Choroid plexus epithelial cell (primary cell): Measurements from ENCODE around the gene DNAL4.

Source experiments
- DNase-seq: peaks from one replicate; pipeline ENCODE4 v3.0.0-alpha.2; 2010; ENCODE audit warnings: low read depth
- H3K4me3 ChIP-seq: 2 replicates; pipeline ENCODE4 v1.5.1; 2011; ENCODE audit warnings: low read depth, mild to moderate bottlenecking, control low read depth, low read length, moderate library complexity
- TF ChIP-seq, protein P1 (sequence below): conservative IDR thresholded peaks from 2 replicates; pipeline ENCODE4 v1.5.1; 2011; ENCODE audit warnings: low read depth, mild to moderate bottlenecking, control low read depth, inconsistent platforms, low read length, moderate library complexity

Gene DNAL4

GRCh38 chr22:38782402-38783094 is 11.4 kb downstream of the DNAL4 start:
- H3K4me3 ChIP-seq = no peak overlapping the region
- TF ChIP-seq, protein P1, sequence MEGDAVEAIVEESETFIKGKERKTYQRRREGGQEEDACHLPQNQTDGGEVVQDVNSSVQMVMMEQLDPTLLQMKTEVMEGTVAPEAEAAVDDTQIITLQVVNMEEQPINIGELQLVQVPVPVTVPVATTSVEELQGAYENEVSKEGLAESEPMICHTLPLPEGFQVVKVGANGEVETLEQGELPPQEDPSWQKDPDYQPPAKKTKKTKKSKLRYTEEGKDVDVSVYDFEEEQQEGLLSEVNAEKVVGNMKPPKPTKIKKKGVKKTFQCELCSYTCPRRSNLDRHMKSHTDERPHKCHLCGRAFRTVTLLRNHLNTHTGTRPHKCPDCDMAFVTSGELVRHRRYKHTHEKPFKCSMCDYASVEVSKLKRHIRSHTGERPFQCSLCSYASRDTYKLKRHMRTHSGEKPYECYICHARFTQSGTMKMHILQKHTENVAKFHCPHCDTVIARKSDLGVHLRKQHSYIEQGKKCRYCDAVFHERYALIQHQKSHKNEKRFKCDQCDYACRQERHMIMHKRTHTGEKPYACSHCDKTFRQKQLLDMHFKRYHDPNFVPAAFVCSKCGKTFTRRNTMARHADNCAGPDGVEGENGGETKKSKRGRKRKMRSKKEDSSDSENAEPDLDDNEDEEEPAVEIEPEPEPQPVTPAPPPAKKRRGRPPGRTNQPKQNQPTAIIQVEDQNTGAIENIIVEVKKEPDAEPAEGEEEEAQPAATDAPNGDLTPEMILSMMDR = no peak
- peak; percentile 30 for DNase-seq

GRCh38 chr22:38781033-38781432 is 12.9 kb downstream of the DNAL4 start:
- TF ChIP-seq, protein P1 = no peak
- H3K4me3 ChIP-seq = no peak overlapping the region
- no peak for DNase-seq

DNA sequence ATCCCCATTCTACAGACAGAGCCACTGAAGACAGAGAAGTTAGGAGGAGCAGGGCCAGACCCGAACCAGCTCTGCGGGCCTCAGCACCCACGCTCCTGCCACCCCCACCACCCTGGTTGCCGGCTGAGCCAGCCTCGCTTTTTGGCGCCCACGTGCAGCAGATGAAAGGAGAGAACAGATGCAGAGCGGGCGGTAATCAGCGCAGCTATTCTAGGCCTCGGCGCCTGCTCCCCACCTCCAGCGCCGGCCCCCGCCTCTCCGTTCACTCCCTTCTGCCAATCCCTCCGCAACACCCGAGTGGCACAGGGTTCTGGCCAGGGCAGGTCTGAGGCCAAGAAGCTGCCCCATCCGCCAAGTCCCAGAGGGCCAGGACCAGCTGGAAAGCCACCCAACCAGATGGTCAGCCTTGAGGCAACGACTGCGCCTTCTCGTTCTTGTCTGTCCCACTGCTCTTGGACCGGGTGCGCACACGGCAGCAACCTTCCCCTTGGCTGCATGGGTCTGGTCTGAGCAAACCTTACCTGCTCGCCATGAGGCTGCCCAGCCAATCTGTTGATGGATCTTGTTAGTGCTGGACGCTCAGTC is 16.8 kb downstream of the DNAL4 start:
- TF ChIP-seq, protein P1 = no peak
- H3K4me3 ChIP-seq = no peak overlapping the region
- no peak for DNase-seq

- no peak for DNase-seq
- H3K4me3 ChIP-seq = no peak overlapping the region
- TF ChIP-seq, protein P1 = no peak
These were observed 17.9 kb downstream of the DNAL4 start for GRCh38 chr22:38776086-38776485.

- no peak overlapping the region for H3K4me3 ChIP-seq
- TF ChIP-seq, protein P1 = no peak
- DNase-seq = no peak
These were observed 18.3 kb downstream of the DNAL4 start for GRCh38 chr22:38775656-38776055.

DNA sequence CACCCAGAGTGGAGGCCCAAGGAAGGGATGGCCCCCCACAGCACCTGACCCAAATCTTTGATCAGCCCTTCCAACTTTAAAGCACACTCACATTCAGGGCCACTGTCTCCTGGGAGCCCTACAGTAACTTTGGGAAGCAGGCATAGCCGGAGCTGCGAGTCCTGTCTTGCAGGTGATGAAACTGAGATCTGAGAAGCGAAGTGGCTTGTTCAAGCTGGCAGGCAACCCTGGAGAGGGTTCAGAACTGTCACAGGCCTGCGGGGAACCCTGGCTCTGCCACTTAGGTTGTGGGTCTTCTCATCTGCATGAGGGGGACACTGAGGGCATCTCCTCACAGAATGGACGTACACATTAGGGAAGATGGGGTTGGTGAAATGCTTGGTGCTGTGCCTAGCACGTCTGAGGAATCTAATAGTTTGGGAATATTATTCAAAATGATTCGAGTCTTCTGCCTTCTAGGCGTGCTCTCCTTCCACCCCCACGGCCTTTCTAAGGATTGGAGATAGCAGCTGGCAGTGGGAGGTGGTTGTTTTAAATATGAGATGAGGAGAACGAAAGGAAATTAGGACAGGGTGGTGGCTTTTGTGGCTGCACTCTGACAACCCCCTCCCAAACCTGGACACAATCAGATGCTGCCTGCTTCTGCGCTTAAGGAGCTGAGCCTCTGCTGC is 19.3 kb downstream of the DNAL4 start:
- TF ChIP-seq, protein P1 = no peak
- no peak for DNase-seq
- no peak overlapping the region for H3K4me3 ChIP-seq
